ENCODE results near the gene FLT1.
A peak's percentile ranks its signal among the peaks of the same experiment; 100 is the strongest.

Gene FLT1

DNA sequence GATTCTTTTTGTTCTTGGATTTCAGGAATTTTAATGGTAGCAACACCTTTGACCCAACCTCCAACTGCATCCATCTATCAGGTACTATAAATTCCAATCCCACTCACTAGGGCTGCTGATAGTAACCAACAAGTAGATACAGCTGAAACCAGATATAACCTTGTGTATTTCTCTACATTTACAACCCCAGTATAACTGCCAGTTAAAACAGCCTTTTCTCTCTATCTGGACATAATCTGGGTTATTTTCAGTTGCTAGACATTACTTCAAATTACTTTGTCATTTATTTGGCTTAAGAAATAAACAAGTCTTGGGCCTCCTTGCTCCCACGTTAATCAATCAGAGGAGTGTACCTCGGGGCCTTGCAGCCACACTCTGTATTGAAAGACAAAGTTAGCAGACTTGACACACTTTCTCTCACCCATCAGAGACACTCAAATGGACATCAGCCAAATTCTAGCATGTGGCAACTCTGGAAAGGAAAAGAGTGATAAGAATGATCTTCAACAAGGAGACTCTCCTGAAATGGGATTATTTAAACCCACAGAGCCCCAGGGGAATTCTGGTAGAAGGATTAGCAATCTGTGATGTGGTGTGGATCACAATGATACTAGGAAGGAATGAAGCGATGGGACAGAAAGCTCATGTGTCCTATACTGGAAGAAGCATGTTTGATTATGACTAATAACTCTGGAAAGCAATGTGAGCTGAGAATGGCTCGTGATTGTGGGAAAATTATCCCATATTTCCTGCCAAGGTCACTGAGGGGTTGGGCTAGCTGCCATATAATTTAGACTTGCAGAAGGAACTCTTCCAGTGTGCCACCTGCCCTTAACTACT is 157.5 kb downstream of the FLT1 start:
- DNase-seq: no peak

DNA sequence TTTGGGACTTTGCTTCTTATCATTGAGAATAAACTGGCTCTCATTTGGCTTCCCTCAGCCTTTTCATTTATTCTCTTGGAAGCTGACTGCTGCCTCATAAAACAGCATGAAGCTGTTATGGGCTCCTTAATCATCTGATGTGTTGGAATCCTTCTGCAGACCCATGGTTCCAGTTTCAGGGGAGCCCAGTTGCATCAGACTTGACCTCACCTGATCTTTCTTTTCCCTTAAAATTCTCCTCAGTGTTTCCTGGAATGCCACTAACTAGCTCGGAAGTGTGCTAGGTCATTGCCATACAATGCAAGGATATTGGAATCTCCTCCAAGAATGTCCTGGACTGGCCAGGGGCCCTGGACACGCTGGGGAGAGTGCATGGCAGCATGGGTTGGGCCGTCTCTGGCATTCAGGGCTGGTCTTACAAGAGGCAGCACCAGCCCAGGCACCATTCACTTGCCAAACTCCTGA is 158.7 kb downstream of the FLT1 start:
- DNase-seq: no peak

DNA sequence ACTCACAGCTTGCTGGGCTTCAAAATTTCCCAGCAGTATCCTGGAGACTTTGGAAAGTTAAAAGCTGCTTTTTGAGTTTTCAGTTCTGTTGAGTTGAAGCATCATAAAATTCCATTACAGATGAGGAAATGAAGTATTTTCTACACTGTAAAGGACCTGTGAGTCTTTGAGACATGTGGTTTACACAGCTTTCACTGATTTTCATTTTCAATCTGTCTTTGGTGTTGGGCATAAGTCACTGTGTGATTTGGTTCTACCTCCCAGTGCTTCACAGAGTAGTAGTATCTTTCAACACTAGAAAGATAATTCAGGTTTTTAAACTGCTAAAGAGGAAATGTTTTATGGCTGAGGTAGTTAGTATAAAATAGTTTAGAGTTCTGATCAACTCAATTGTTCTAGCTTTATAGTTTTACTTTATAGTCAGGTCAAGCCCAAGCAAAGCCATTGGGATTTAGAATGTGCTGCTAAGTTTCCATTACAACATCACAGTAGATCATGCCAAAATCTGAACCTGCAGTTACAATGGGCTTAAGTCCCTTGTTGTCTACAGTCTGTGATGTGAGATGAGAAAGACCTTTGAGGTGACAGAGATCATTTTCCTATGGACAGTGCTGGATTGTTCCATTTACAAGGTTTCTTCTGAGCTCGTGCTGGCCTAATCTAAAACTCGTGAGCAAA is 161.6 kb downstream of the FLT1 start:
- DNase-seq: no peak

DNA sequence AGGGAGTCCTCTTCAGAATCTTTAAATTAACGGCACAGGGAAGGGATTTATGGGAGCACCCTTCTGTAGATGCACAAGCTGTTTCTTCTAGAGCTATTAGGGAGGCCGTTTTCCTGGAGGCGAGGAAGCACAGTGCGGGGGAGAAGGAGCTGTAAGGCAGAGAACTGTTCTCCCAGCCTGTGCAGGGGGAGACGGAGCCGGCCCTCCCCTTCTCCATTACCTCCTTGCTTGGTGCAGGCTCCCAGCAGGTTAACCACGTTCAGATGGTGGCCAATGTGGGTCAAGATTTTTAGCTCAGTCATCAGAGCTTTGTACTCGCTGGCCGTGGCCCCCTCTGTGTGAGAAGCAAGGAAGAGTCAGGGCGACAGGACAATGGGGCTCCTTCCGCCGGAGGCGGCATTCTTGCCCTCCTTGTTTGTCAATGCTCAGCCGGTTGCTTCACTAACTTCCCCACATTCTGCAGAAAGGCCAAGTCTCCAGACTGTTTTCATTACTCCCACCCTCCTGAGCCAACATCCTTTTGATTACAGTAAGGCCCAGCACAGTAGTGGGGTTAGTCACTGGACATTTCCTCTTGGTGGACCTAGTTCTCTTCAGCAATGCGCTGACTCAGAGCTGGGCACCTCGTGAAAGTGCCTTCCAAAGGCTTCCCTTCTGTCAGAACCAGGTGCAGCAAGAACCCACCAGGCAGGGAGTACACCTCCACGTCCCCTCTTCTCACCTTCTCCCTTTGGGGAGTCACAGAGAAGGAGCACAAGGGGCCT is 165.4 kb downstream of the FLT1 start:
- no peak for DNase-seq

DNA sequence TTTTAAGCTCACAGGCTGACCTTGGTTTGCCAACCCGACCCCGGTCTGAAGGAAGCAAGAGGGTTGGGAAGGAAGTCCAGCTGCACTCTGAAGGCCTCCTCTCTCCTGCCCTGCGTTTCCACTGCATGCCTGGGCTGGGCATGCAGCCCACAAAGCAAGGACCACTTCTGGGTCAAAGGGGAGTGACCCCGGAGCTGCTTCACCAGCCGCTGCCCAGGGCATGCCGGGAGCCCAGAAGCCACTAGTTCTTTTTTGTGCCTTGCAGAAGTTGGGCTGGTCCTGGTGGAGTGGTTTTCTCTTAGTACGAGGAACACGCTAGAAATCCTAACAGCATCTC is 166.7 kb downstream of the FLT1 start:
- no peak for DNase-seq

DNA sequence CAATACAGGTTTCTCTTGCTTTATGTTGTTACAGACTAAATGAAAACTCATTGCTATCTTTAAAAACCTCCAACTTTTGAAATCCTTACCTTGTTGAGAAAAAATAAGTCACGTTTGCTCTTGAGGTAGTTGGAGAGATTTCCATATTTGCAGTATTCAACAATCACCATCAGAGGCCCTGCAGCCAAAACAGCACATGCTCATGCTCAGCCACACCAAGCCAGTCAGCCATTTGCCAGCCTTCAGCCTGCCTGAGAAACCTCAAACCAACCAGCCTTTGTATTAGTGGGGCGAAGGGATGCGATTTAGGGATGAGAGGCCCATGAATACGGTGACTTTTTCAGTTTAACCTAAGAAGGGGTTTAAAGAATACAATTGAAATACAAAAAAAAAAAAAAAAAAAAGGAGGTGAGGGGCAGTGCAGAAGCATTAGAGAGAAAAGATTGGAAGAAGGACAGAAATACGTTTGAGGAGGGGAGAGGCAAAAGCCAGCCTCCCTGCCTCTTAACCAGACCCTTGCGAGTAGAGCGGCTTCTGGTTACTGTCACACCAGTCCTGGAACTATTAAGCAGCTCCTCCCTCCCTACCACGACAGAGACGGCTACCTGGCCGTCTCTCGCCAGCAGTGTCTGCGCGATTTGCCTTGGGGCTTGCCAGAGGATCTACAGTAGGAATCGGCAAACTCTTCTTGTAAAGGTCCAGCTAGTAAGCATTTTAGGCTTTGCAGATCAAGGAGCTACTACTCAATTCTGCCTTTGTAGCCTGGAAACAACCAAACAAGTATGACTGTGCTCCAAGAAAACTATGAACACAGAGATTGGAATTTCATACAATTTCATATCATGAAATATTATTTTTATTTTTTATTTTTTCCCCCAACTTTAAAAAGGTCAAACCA is 167.3 kb downstream of the FLT1 start:
- no peak for DNase-seq

DNA sequence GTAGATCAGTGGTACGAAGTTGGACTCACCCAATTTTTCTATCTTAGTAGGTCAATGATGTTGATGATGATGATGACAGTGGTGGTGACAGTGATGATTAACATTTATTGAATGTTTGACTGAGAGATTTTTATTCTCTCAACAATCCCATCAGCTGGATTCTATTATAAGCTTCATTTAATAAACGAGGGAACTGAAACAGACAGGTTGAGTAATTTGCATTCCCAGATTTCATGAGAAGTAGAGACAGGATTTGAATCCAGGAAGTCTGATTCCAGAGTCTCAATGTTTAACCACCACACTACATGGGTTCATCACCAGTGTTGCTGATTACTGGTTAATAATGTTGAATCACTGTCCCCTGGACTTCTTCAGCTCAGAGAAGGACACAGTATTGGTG is 168.9 kb downstream of the FLT1 start:
- DNase-seq: no peak

DNA sequence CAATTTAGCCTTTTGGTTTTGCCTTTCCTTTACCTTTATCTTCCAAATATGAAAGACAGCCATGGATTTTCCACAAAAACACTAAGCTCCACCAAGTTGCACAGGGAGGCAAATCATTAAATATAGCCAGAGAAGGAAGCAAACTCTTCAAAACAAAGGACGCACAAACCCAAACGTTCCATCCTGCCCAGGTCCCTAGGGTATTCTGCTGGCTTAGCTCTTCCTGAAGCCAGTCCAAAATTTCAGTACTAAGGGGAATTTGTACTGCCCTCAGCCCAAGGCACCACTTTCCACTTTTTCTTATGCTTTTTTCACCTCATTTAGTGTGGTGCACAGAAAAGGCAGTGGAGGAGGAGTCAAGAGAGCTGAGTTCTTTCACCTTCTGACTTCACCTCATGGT is 169.9 kb downstream of the FLT1 start:
- no peak for DNase-seq

DNA sequence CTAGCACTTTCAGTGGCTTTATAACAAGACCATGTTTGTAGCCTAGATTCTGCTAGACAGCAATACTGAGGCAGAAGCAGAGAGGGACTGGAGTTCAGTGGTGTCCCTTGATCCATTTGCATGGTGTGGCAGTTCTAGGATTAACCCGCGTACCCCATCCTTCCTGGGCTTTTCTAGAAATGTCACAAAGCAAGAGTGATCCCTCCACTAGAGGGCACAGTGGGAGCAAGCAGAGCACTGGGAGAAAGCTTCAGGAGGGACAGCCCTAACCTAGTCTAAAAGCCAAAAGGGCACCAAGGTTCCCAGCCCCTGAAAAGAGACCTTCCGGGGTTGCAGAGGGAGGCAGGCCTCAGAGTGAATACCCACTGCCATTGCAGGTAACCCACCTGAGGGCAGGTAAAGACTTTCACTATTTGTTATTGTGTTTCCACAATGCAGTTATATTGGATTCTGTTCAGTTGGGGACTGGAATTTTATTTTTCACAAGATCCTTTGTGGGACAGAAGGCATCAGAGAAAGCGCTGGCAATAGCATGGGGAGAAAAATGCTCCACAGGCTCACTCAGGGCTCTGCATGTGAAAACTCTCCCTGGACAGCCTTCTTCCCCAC is 170.6 kb downstream of the FLT1 start:
- DNase-seq: peak; percentile 4

DNA sequence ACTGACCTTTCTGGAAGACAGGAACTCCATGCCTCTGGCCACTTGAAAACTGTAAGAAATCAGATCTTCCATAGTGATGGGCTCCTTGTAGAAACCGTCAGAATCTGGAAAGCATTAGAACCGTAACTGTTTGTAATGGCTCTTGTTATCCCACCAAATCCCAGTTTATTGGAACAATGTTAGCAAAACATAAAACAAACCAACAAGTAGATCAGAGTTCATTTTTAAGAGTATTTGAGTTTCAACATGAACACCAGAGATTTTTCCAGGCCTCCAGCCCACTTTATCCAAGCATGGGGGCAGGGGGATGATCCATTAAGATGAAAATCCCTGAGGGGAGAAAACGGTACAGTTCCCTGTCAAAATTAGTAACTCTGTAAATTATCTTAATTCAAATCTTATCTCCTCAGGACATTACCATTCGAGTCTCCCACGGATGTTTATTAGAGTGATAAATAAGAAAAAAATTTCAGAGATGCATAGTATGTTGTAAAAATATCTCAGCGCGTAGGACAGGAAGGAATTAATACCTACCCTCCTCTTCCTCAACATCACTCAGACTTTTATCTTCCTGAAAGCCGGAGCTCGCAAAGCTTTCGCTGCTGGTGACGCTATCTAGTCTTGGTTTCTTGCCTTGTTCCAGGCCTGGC is 172.5 kb downstream of the FLT1 start:
- no peak for DNase-seq

DNA sequence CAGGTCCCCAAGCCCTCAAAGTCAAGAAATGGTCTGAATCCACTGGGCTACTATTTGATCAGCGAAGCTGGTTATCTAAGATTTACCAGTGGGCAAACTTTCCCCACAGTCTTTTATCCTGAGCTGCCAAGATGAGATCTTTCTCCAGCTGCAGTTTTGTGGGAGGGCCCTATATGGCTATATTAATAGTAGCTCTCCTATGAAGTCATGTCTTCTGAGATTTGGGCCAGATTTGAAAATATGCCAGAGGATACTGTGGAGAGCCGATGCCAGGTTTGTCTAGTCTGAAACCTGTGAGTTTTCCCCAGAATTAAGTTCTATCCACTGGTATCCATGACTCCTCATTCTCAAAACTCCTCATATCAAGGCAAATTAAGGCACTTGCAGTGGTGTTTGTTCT is 173.2 kb downstream of the FLT1 start:
- no peak for DNase-seq

DNA sequence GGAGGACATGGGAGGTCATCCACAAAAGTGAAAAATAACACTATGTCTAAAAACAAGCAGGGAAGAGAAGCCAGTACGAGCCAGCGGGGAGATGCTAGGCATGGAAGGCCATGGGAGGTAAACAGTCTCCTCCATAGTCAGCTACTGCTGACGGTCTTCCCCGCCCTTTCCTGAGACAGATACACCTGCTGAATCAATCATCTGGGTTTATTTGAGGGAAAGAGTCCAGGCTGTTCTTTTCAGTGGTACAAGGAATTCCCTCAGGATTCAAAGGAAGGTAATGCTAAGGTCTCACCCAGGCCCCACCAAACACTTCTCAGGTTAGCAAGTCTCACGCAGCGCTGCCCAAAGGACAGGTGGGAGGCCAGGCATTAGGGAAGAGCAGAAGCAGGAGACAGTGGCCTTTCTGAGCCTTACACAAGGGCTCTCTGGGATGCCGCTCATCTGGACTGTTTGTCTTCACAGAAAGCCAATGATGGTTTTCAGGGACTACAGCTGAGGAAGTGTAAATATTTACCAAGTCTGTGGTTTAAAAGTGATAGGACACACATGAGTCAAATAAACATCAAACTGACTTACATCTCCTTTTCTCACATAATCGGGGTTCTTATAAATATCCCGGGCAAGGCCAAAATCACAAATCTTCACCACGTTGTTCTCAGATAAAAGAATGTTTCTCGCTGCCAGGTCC is 173.9 kb downstream of the FLT1 start:
- no peak for DNase-seq

DNA sequence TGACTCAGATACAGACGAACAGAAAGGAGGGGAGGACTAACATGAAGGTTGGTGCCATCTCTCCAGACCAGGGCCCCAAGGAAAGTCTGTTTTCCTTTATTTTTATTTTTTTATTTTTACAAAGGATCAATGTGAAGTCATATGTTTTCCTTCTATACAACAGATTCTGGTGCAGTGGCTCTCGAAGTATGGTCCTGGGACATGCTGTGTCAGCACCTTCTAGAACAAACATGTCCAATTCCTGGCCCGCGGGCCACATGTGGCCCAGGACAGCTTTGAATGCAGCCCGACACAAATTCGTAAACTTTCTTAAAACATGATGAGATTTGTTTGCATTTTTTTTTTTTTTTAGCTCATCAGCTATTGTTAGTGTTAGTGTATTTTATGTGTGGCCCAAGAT is 174.7 kb downstream of the FLT1 start:
- DNase-seq: no peak

DNA sequence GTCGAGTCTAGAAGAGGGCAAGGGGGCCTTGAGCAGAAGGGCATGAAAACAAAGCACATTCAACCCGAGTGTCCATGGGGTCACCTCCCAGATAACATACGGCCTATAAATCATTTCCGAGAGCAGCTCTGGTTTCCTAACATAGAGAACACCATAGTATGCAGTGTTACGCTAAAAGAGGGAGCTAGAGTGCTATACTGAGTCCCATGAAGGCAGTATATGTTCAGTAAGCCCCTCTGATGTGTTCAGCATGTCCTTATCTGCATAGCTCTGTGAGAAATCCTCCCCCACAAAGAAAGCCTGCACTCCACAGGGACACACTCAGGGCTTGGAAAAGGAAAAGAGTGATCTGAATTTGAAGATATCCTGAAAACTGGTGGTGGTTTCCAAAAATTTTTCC is 175.4 kb downstream of the FLT1 start:
- DNase-seq: no peak

DNA sequence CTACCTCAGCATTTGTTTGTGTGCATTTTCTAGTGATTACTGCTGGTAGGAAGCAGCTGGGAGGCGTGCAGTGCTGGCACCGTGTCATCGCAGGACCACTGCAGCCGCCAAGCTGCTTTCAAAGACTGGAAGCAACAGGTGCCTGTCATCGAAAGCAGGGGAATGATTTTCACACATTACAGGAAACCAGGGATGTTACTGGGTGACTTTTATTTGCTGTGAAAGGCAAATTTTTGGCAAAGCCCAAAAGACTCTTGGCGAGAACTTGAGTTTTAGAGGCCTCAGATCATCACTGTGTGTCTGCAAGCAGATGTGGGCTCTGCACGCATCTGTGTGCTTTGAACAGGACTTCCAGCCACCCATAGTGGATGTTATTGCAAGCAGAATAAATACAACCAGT is 176.4 kb downstream of the FLT1 start:
- no peak for DNase-seq

DNA sequence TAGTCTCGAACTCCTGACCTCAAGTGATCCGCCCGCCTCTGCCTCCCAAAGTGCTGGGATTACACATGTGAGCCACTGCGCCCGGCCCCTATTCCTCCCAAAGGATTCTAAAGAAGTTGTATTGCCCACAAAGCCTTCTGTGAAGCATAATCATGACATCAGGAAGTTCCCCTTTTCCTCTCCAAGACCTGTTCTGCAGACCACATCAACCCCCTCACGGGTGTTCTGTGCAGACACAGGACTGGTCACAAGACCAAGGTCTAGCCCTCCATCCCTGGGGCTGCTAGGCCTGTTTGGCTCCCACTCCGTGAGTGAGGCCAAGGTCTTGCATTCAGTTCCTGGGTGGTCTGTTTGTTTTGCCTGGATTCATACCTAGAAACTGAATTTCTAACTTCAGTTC is 178.1 kb downstream of the FLT1 start:
- DNase-seq: no peak

DNA sequence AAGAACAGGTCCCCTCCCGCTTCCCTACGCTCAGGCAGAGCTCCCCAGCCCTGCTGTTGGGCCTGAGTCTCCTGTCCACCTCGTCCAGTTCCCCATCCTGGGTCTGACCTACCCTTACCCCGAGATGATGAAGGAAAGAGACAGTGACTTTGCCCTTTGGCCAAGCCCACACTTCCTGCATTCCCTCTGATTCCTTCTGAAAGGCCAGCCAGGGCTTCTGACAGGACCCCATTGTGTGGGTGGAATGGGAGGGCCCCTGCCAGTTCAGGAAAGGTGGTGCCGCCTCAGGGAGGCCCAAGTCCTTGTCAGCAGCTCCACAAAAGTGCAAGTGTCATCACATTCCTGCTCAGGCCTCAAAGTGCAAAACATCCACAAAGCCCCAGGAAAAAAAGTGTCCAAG is 178.8 kb downstream of the FLT1 start:
- DNase-seq: no peak

DNA sequence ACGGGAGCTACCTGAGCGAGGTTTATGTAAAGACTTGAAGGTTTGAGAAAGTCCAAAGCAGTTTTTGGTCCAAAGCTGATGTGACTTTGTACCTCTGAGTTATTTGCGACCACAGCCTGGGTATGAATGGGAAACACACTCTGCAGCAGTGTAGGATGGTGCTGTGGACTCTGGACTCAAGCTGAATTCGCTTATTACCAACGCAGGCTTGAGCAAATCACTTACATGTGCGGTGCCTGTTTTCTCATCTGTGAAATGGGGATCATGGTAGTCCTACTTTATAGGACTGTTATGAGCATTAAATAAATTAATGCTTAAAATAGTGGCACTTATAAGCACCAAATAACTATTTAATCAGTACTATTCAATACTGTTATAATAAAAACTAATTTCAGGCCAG is 180.0 kb downstream of the FLT1 start:
- no peak for DNase-seq

DNA sequence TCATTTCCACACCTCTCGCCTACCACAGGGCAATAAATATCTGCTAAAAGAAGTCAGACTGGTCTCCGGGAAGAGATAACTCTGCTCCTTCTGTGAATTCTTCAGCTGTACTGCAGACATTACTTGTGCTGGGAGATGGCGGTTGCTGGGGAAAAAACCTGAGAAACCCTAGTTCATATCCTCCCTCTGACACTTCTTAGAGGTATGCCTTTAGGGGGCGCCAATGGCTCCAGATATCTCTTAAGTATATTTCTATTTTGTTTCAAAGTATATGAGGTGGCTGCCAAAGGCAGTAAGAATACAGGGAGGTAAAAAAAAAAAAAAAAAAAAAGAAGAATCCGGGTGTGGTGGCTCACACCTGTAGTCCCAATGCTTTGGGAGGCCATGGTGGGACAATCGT is 181.3 kb downstream of the FLT1 start:
- no peak for DNase-seq

DNA sequence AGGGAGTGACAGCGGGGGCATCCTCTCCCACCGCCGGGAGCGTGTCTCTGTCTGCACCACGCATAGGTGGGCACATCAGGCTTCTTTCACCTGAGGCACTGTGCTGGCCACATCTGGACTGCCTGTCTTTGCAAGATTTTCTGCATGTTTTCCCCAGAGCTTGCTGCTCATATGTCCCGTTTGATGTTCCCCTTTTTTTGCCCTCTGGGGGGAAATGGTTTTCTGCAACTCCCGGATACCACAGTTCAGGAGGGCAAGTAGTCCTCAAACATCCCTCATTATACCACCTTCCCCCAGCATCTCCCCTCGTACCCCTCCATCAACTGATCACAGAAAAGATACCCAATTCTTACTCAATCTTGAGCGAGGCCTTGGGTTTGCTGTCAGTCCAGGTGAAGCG is 188.6 kb downstream of the FLT1 start:
- no peak for DNase-seq

DNA sequence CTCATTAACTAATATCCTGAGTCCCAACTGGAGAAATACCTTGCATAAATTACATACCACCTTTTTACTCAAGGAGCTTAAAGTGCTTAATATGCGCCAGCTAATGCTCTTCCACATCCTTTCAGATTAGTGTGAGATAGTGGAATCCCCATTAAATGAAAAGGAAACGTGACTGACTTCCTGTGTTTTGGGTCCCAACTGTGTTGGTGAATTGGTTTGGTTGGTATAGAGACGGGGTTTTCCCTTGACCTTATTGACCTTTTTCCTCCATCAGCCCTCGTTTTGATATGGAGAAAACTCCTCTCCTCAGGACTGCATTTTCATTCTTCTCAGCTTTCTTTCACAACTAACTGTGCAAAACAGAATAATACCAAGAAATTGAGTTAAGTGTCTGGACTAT is 193.1 kb downstream of the FLT1 start:
- DNase-seq: no peak
